SK-N-SH (cell line): ENCODE data around the gene RBP5. TPM values are rescaled to one million over a fixed set of nuclear protein-coding genes. Genes with fewer than 3 reads are reported as not detected.

Experiments
- CTCF ChIA-PET: fragments of 300-600, 350-600 bp; formaldehyde crosslinking; extraction: SDS; loops from one replicate; lab custom pipeline; 2021; lab: Yijun Ruan, JAX
- POLR2A ChIA-PET: fragments of 350-600 bp; sonication (Branson Sonifier 250); formaldehyde crosslinking; extraction: SDS; loops from one replicate; lab custom pipeline; 2020; ENCODE audit warnings: antibody characterized with exemption, inconsistent platforms; lab: Yijun Ruan, JAX
- DNase-seq: peaks from one replicate; pipeline ENCODE4 v3.0.0; 2012
- H2AFZ ChIP-seq: fragments of 200-600 bp; sonication (generic); 2 replicates; pipeline ENCODE4 v1.8.1; 2016; ENCODE audit warnings: antibody characterized with exemption, mild to moderate bottlenecking, low read depth
- H3F3A ChIP-seq: fragments of 200-600 bp; sonication (generic); replicated peaks from 2 replicates; pipeline ENCODE3; 2016; ENCODE audit warnings: antibody characterized with exemption, mild to moderate bottlenecking; ENCODE audit not compliant: insufficient read depth
- H3K27ac ChIP-seq, 2 experiments: fragments of 200-500 bp in 1 of 2; fragments of 200-600 bp in 1 of 2; sonication (Bioruptor generic) in 1 of 2; sonication (generic), shearing (Covaris generic) in 1 of 2; 2 replicates each; pipeline versions ENCODE4 v1.5.1 to v1.6.1; 2014 to 2016; ENCODE audit warnings: low read depth in 2 of 2, inconsistent platforms in 1 of 2, low read length in 1 of 2, mild to moderate bottlenecking in 1 of 2, mixed read lengths in 1 of 2
- H3K27me3 ChIP-seq: fragments of 200-600 bp; sonication (generic), shearing (Covaris generic); 2 replicates; pipeline ENCODE4 v1.6.1; 2016; ENCODE audit warnings: mixed run types; ENCODE audit not compliant: insufficient read depth
- H3K36me3 ChIP-seq, 2 experiments: fragments of 200-500 bp in 1 of 2; fragments of 200-600 bp in 1 of 2; sonication (Bioruptor generic) in 1 of 2; sonication (generic) in 1 of 2; replicated peaks in 1 of 2; 2 replicates each; pipeline versions ENCODE3 to v1.5.1; 2014 to 2016; ENCODE audit warnings: low read length in 1 of 2, mild to moderate bottlenecking in 1 of 2; ENCODE audit not compliant: insufficient read depth in 2 of 2, control insufficient read depth in 1 of 2
- H3K4me1 ChIP-seq, 2 experiments: fragments of 200-500 bp in 1 of 2; fragments of 200-600 bp in 1 of 2; sonication (Bioruptor generic) in 1 of 2; sonication (generic), shearing (Covaris generic) in 1 of 2; 2 replicates each; pipeline versions ENCODE4 v1.5.1 to v1.6.1; 2014 to 2016; ENCODE audit warnings: low read depth in 1 of 2, low read length in 1 of 2, mixed run types in 1 of 2; ENCODE audit not compliant: insufficient read depth in 2 of 2, control insufficient read depth in 1 of 2
- H3K4me2 ChIP-seq: fragments of 200-600 bp; sonication (generic), shearing (Covaris generic); 2 replicates; pipeline ENCODE4 v1.6.1; 2017; ENCODE audit warnings: mixed run types
- H3K4me3 ChIP-seq, 2 experiments: fragments of 200-500 bp in 1 of 2; fragments of 200-600 bp in 1 of 2; sonication (Bioruptor generic) in 1 of 2; sonication (generic), shearing (Covaris generic) in 1 of 2; 2 replicates each; pipeline versions ENCODE4 v1.5.1 to v1.8.1; 2014 to 2016; ENCODE audit warnings: low read depth in 2 of 2, inconsistent platforms in 1 of 2, low read length in 1 of 2, mild to moderate bottlenecking in 1 of 2, mixed read lengths in 1 of 2, moderate library complexity in 1 of 2
- H3K79me2 ChIP-seq: fragments of 200-600 bp; sonication (generic); 2 replicates; pipeline ENCODE4 v1.8.1; 2017; ENCODE audit warnings: mild to moderate bottlenecking; ENCODE audit not compliant: insufficient read depth
- H3K9ac ChIP-seq: fragments of 200-600 bp; sonication (generic); 2 replicates; pipeline ENCODE4 v1.6.1; 2017; ENCODE audit warnings: mixed run types
- H3K9me2 ChIP-seq: fragments of 200-600 bp; sonication (generic); 2 replicates; pipeline ENCODE4 v1.6.1; 2017; ENCODE audit warnings: mixed run types
- H3K9me3 ChIP-seq: fragments of 200-600 bp; sonication (generic); 2 replicates; pipeline ENCODE4 v1.6.1; 2017; ENCODE audit warnings: mixed run types, mild to moderate bottlenecking, moderate library complexity
- H4K20me1 ChIP-seq: fragments of 200-600 bp; sonication (generic); 2 replicates; pipeline ENCODE4 v1.6.1; 2017; ENCODE audit warnings: mild to moderate bottlenecking, mixed run types; ENCODE audit not compliant: insufficient read depth
- CHD2 ChIP-seq: fragments of 150-350 bp; IDR thresholded peaks from 2 replicates; pipeline ENCODE4 v1.6.1; 2018; ENCODE audit warnings: low read length; ENCODE audit not compliant: partially characterized antibody
- ELF1 ChIP-seq: IDR thresholded peaks from 2 replicates; pipeline ENCODE4 v1.4.0; 2012
- EP300 ChIP-seq, 2 experiments: IDR thresholded peaks; 2 replicates each; pipeline versions ENCODE4 v1.4.0 to v1.6.1; 2012; ENCODE audit warnings: borderline replicate concordance in 1 of 2, low read depth in 1 of 2, low read length in 1 of 2
- FOSL2 ChIP-seq: IDR thresholded peaks from 2 replicates; pipeline ENCODE4 v1.4.0; 2012; ENCODE audit warnings: low read depth, mild to moderate bottlenecking, moderate library complexity, borderline replicate concordance
- FOXJ3 ChIP-seq: sonication (generic); formaldehyde crosslinking; IDR thresholded peaks from 2 replicates; pipeline ENCODE4 v1.5.1; 2020; ENCODE audit warnings: mild to moderate bottlenecking, missing genetic modification reagents
- FOXM1 ChIP-seq: IDR thresholded peaks from 2 replicates; pipeline ENCODE4 v1.4.0; 2012; ENCODE audit warnings: low read depth, mild to moderate bottlenecking
- RAD21 ChIP-seq: IDR thresholded peaks from 2 replicates; pipeline ENCODE4 v1.6.1; 2012; ENCODE audit warnings: mild to moderate bottlenecking, low read length
- RCOR1 ChIP-seq: fragments of 150-350 bp; IDR thresholded peaks from 2 replicates; pipeline ENCODE4 v1.6.1; 2017; ENCODE audit warnings: antibody characterized with exemption, low read length
- RFX5 ChIP-seq: IDR thresholded peaks from 2 replicates; pipeline ENCODE4 v1.6.1; 2012; ENCODE audit warnings: mild to moderate bottlenecking, improper control_type of control experiment, low read length
- RXRA ChIP-seq: IDR thresholded peaks from 2 replicates; pipeline ENCODE4 v1.4.0; 2012; ENCODE audit warnings: low read depth, mild to moderate bottlenecking, borderline replicate concordance
- SIN3A ChIP-seq: IDR thresholded peaks from 2 replicates; pipeline ENCODE4 v1.6.1; 2012; ENCODE audit warnings: low read depth, mild to moderate bottlenecking, low read length, moderate library complexity, borderline replicate concordance
- TCF12 ChIP-seq: IDR thresholded peaks from 2 replicates; pipeline ENCODE4 v1.4.0; 2012
- YY1 ChIP-seq: IDR thresholded peaks from 2 replicates; pipeline ENCODE4 v1.4.0; 2012; ENCODE audit warnings: low read depth, mild to moderate bottlenecking
- WGBS: methylation state at CpG from one replicate; pipeline ENCODE4 v1.1.6; 2017; ENCODE audit warnings: low lambda C conversion rate; 5-methylcytosine and 5-hydroxymethylcytosine counted together
- polyA plus RNA-seq, 3 experiments: library from polyadenylated mRNA; depleted of rRNA; stranded (reverse); fragments of >200 nt; gene quantifications; 2 replicates each; pipeline ENCODE4 v1.2.3, GENCODE V29; 2012
- TF ChIP-seq, protein P1 (sequence below): fragments of 150-350 bp; IDR thresholded peaks from 2 replicates; pipeline ENCODE4 v1.6.1; 2016; ENCODE audit warnings: mild to moderate bottlenecking, low read depth, low read length
- TF ChIP-seq, protein P2 (sequence below): IDR thresholded peaks from 2 replicates; pipeline ENCODE4 v1.4.0; 2012; ENCODE audit warnings: low read depth
- TF ChIP-seq, protein P3 (sequence below): IDR thresholded peaks from 2 replicates; pipeline ENCODE4; 2012
- TF ChIP-seq, protein P4 (sequence below): IDR thresholded peaks from 2 replicates; pipeline ENCODE4 v1.6.1; 2012; ENCODE audit warnings: mild to moderate bottlenecking, low read depth, low read length, moderate library complexity

Gene RBP5, protein sequence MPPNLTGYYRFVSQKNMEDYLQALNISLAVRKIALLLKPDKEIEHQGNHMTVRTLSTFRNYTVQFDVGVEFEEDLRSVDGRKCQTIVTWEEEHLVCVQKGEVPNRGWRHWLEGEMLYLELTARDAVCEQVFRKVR
- 0.06 and 0.12 TPM in 2 replicates for polyA plus RNA-seq (2012; rRNA removed)
- 0.08 and 0.22 TPM in 2 replicates for polyA plus RNA-seq (2012; cell fraction: cytosol; rRNA removed)
- 0.70 and 0.79 TPM in 2 replicates for polyA plus RNA-seq (2012; cell fraction: nucleus; rRNA removed)

DNA sequence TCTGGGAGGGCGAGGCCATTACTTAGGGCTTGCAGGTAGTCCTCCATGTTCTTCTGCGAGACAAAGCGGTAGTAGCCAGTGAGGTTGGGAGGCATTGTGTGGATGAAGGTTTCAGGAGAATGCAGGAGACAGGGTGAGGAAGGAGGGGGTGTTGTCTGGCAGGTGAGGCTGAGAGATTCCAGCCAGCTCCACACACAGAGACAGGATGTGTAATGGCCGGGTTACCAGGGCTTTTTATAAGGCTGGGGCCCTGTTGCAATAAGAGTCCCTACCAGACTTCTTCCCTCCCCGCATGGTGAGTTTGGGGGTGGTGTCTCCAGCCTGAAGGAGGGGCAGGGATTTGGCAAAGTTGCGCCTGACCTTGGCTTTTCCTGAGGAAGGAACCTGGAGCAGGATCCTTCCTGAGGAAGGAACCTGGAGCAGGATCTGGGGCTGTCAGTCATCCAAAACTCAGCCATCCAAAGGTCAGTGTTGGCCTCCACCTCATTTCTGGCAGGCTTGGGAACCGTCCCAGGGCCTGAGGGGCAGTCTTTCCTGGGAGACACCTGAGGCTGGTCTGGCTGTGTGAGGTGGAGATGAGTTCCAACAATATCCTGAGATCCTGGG lies at the start of gene RBP5:
RBP5 (minus strand) TSS at position 209 of the 606 bp plus-strand sequence; CDS start at position 95, 114 bp downstream.
- Histone ChIP-seq H3K27me3 (0 out of 2 replicates have a peak, but pooled peaks cover 7% of the 10 kb centered on the region), H4K20me1 (no peaks in the 10 kb centered on the region), H3K79me2 (no peaks in the 10 kb centered on the region), H3K9me3 (no peaks in the 10 kb centered on the region), H3K36me3 (peaks cover 0 to 2% of the 10 kb centered on the region in 2 experiments), H3F3A (no peaks in the 10 kb centered on the region), H2AFZ (peak within 1 kb of the TSS; percentile 90; the same call in 1 of the 2 replicates), H3K4me3 (peak within 1 kb of the TSS; percentile 71 to 76), H3K9me2 (no peaks in the 10 kb centered on the region), H3K27ac (peak within 1 kb of the TSS in 1 of 2 experiments; percentile 67; a peak in 1 of 4 replicates), H3K9ac (peak within 1 kb of the TSS; percentile 51; the same call in 1 of the 2 replicates), H3K4me1 (peaks cover 0 to 13% of the 10 kb centered on the region in 2 experiments; a peak in 1 of 4 replicates), H3K4me2 (peak within 1 kb of the TSS; percentile 95)
- POLR2A ChIA-PET, result no interaction called here
- CTCF ChIA-PET, result interaction anchor here (1.0 to 2.8 kb wide), 3 partner anchors 16 to 19 kb away, joined by 3 to 11 read pairs (median 5); no protein-coding TSS in a partner anchor
- TF ChIP-seq, protein P1, sequence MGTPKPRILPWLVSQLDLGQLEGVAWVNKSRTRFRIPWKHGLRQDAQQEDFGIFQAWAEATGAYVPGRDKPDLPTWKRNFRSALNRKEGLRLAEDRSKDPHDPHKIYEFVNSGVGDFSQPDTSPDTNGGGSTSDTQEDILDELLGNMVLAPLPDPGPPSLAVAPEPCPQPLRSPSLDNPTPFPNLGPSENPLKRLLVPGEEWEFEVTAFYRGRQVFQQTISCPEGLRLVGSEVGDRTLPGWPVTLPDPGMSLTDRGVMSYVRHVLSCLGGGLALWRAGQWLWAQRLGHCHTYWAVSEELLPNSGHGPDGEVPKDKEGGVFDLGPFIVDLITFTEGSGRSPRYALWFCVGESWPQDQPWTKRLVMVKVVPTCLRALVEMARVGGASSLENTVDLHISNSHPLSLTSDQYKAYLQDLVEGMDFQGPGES, result no peak
- TF ChIP-seq RXRA (no peak), EP300 (IDR thresholded peaks at IDR 0.05; ENCODE audit: borderline replicate concordance in 1 of 2, low read depth in 1 of 2, low read length in 1 of 2) (no peak), RCOR1 (no peak), ELF1 (no peak), FOXM1 (no peak), CHD2 (no peak), RAD21 (no peak), YY1 (no peak), FOXJ3 (CRISPR knock-in tag) (no peak), RFX5 (no peak), SIN3A (no peak), FOSL2 (no peak), TCF12 (no peak)
- TF ChIP-seq, protein P2, sequence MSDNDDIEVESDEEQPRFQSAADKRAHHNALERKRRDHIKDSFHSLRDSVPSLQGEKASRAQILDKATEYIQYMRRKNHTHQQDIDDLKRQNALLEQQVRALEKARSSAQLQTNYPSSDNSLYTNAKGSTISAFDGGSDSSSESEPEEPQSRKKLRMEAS, result no peak
- TF ChIP-seq, protein P3, sequence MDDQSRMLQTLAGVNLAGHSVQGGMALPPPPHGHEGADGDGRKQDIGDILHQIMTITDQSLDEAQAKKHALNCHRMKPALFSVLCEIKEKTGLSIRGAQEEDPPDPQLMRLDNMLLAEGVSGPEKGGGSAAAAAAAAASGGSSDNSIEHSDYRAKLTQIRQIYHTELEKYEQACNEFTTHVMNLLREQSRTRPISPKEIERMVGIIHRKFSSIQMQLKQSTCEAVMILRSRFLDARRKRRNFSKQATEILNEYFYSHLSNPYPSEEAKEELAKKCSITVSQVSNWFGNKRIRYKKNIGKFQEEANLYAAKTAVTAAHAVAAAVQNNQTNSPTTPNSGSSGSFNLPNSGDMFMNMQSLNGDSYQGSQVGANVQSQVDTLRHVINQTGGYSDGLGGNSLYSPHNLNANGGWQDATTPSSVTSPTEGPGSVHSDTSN, result no peak
- TF ChIP-seq, protein P4, sequence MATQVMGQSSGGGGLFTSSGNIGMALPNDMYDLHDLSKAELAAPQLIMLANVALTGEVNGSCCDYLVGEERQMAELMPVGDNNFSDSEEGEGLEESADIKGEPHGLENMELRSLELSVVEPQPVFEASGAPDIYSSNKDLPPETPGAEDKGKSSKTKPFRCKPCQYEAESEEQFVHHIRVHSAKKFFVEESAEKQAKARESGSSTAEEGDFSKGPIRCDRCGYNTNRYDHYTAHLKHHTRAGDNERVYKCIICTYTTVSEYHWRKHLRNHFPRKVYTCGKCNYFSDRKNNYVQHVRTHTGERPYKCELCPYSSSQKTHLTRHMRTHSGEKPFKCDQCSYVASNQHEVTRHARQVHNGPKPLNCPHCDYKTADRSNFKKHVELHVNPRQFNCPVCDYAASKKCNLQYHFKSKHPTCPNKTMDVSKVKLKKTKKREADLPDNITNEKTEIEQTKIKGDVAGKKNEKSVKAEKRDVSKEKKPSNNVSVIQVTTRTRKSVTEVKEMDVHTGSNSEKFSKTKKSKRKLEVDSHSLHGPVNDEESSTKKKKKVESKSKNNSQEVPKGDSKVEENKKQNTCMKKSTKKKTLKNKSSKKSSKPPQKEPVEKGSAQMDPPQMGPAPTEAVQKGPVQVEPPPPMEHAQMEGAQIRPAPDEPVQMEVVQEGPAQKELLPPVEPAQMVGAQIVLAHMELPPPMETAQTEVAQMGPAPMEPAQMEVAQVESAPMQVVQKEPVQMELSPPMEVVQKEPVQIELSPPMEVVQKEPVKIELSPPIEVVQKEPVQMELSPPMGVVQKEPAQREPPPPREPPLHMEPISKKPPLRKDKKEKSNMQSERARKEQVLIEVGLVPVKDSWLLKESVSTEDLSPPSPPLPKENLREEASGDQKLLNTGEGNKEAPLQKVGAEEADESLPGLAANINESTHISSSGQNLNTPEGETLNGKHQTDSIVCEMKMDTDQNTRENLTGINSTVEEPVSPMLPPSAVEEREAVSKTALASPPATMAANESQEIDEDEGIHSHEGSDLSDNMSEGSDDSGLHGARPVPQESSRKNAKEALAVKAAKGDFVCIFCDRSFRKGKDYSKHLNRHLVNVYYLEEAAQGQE, result no peak
- no peak for DNase-seq
- WGBS, result 74% methylated on average over 5 of the region's 7 CpGs
